Activated T-helper 17 cell treated with anti-CD3 and anti-CD28 coated beads, Interleukin-2, amount 50 U/mL, for 72 hours (primary cell): ENCODE measurements around the gene NECAB3. TPM values are rescaled to one million over a fixed set of nuclear protein-coding genes. Genes with fewer than 3 reads are reported as not detected.

Experiments used
- ATAC-seq: fragments of 150-1000 bp; cut with Tn5 transposase; replicated peaks from 2 replicates; pipeline ENCODE4 v1.10.0; 2021; ENCODE audit warnings: mild to moderate bottlenecking, moderate library complexity
- H3K27ac Mint-ChIP-seq: one replicate; pipeline ENCODE4 v1.8.0; 2022; ENCODE audit warnings: mixed read lengths
- H3K27me3 Mint-ChIP-seq: one replicate; pipeline ENCODE4 v1.8.0; 2022; ENCODE audit warnings: mixed read lengths
- H3K36me3 Mint-ChIP-seq: one replicate; pipeline ENCODE4 v1.8.0; 2022; ENCODE audit warnings: low read depth, mild to moderate bottlenecking, mixed read lengths
- H3K4me1 Mint-ChIP-seq: one replicate; pipeline ENCODE4 v1.8.0; 2022; ENCODE audit warnings: mixed read lengths
- H3K4me3 Mint-ChIP-seq: one replicate; pipeline ENCODE4 v1.8.0; 2022; ENCODE audit warnings: mild to moderate bottlenecking, mixed read lengths
- H3K9me3 Mint-ChIP-seq: one replicate; pipeline ENCODE4 v1.8.0; 2022; ENCODE audit warnings: mixed read lengths
- total RNA-seq, 2 donors: library from RNA; stranded (reverse); gene quantifications; one replicate each; pipeline ENCODE4 v1.2.3, GENCODE V29; 2022

Gene NECAB3
- total RNA-seq, 2 donors from 2014 or later = 20.8 to 26.5 TPM

DNA sequence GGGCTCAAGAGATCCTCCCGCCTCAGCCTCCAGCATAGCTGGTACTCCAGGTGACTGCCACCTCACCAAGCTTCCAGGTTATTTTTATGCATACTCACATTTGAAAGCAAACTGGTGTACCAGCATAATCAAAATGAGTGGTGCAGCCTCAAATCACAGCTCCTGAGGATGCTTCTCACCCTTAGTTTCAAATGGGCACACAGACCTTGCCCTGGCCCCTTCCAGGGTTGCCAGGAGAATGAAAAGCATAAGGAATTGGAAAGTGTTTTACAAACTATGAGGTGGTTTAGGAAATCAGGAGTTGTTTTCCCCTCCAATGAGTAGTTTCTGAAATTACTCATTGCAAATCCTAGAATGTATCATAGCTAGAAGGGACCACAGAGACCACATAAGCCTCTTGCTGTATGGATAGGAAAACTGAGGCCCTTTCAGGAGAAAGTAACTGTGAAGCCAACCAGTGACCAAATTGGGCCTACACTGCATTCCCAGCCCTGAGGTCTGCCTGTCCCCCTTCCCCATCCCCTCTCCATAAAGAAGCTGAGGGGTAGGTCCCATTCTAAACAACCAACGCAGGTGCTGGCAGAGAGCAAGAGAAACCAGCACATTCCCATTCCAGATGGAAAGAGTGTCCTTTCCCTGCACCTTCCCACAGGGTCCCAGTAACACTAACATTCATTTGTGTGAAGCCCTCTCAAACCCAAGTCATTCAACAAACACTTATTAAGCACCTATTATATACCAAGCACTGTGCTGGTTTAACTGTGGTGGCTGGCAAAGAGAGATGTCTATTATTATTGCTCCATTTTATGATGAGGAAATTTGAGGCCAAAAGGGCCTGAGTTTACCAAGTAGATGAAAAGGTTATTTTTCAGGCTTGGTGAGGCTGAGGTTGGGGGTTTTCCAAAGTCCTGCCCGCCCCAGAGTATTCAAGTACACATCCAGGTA, 14.0 kb upstream of the NECAB3 start:
- peak overlapping the region; percentile 71 for H3K4me3 Mint-ChIP-seq
- no peaks in the 10 kb centered on the region for H3K9me3 Mint-ChIP-seq
- peak; percentile 17 for ATAC-seq
- H3K4me1 Mint-ChIP-seq = peaks cover 24% of the 10 kb centered on the region
- peak overlapping the region; percentile 84 for H3K27ac Mint-ChIP-seq
- H3K27me3 Mint-ChIP-seq = no peaks in the 10 kb centered on the region
- H3K36me3 Mint-ChIP-seq = peaks cover 11% of the 10 kb centered on the region

DNA sequence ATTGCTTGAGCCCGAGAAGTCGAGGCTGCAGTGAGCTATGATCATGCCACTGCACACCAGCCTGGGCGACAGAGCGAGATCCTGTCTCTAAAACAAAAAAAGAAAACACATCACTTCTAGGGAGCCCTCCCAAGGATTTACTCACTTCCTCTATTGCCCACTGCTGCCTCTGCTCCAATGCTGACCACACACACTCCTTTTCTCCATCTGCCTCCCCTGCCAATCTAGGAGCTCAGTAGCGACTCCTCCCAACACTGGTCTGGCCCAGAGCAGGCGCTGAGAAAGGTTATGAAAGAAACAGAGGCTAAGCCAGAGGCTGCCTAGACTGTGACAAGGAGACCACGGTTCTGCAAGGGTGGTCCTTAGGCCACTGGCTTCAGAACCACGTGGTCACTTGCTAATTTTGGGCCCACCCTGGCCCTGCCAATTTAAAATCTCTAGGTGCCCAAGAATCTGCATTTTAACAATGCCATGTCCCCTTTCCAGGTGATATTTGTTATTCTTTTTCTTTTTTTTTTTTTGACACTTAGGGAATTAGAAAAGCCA, 13.2 kb upstream of the NECAB3 start:
- H3K27ac Mint-ChIP-seq = peak overlapping the region; percentile 84
- peaks cover 24% of the 10 kb centered on the region for H3K4me1 Mint-ChIP-seq
- H3K9me3 Mint-ChIP-seq = no peaks in the 10 kb centered on the region
- H3K36me3 Mint-ChIP-seq = peaks cover 19% of the 10 kb centered on the region
- no peaks in the 10 kb centered on the region for H3K27me3 Mint-ChIP-seq
- ATAC-seq = no peak
- H3K4me3 Mint-ChIP-seq = peak overlapping the region; percentile 71

DNA sequence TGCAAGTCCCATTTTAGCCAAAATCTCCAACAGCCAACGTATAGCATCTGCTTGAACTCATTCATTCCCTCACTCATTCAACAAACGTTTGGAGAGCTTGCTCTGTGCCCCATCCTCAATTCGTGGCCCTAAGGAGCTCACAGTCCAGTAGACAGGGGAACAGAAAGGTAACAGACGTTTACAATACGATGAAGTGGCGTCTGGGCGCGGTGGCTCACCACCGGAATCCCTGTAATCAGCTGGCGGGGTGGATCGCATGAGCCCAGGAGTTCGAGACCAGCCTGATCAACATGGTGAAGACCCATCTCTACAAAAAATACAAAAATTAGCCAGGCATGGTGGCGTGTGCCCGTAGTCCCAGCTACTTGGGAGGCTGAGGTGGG, 12.7 kb upstream of the NECAB3 start:
- Mint-ChIP-seq H3K4me3 (peak overlapping the region; percentile 71), H3K27ac (peak overlapping the region; percentile 21), H3K36me3 (peaks cover 20% of the 10 kb centered on the region), H3K27me3 (no peaks in the 10 kb centered on the region), H3K4me1 (peaks cover 27% of the 10 kb centered on the region), H3K9me3 (no peaks in the 10 kb centered on the region)
- ATAC-seq = no peak

DNA sequence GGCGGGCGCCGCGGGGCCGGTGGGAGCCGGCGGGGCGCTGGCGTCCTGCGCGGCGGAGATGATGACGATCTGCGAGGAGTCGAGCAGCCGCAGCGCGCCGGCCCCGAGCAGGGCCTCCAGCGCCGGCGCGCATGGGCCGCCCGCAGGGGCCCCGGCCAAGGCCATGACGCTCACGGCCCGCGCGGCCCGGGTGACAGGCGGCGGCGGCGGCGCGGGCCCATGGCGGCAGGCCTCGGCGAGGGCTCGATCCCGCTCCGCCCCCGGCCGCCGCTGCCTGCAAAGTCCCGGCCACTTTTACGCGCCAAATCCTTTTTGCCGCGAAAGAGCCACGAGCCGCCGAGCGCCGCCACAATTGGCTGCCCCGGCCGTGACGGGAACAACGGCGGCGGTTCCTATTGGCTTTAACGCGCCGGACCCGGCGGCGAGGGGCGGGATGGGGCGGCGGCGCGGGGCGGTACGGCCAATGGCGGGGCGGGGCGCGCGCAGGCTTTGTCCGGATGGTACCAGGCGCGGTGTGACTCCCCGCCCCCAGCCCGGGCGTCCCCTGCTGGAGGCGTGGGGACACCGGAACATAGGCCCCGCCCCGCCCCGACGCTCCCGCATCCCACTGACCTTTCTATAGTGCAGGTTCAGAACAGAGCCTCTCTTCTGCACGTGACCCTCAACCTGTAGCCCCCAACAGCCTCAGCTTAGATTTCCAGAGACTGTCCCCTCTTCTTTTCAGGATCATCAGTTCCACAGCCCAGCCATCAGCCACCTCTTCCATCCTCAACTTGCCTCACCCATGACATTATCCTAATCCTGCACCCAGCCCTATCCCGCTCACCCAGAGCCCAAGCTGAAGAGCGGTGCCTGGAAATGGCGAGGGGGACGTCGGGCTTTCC, 12.1 kb upstream of the NECAB3 start, which contains the start of gene E2F1:
Gene E2F1, minus strand, starts transcription at position 286 of the 884 bp plus-strand sequence. Its CDS starts 121 bp downstream, at position 165.
- no peaks in the 10 kb centered on the region for H3K9me3 Mint-ChIP-seq
- peaks cover 20% of the 10 kb centered on the region for H3K36me3 Mint-ChIP-seq
- no peaks in the 10 kb centered on the region for H3K27me3 Mint-ChIP-seq
- H3K27ac Mint-ChIP-seq = peak within 1 kb of the TSS; percentile 84
- peak; percentile 91 for ATAC-seq
- H3K4me3 Mint-ChIP-seq = peak within 1 kb of the TSS; percentile 85
- peaks cover 32% of the 10 kb centered on the region for H3K4me1 Mint-ChIP-seq

DNA sequence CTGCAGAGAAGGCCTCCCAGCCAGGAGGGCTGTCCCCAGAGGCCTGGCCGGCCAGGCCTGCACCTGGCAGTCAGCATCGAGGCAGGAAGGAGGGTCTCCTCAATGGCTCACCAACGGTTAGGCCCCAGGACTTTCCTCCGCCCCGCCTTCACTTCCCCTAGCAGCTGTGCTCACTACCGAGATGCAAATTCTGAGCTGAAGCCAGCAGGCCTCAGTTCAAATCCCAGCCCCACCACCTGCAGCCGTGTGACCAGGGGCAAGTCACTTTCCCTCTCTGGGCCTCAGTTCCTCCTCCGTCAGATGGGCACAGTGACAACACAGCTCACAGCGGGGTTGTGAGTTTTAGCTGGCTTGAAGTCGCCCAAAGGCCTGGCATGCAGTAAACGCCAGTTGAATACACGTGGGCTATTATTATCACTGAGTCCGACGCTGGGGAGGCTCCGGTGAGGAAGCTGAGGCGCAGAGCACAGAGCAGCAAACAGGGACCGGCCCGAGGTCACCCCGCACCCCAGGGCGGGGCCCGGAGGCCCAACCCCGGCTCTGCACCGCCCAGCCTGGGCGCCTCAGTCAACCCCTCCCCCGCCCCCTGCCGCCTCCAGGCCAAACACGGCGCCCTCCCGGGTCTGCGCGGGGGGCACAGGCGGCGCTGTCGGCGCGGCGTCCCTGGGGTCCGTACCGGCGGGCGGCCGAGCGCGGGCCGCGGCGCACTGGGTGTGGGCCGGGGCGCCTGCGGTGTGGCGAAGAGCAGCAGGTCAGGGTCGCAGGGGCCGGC, 11.3 kb upstream of the NECAB3 start:
- Mint-ChIP-seq H3K4me1 (peaks cover 39% of the 10 kb centered on the region), H3K36me3 (peaks cover 24% of the 10 kb centered on the region), H3K4me3 (peak overlapping the region; percentile 85), H3K27me3 (no peaks in the 10 kb centered on the region), H3K27ac (peak overlapping the region; percentile 84), H3K9me3 (no peaks in the 10 kb centered on the region)
- ATAC-seq = peak; percentile 54

DNA sequence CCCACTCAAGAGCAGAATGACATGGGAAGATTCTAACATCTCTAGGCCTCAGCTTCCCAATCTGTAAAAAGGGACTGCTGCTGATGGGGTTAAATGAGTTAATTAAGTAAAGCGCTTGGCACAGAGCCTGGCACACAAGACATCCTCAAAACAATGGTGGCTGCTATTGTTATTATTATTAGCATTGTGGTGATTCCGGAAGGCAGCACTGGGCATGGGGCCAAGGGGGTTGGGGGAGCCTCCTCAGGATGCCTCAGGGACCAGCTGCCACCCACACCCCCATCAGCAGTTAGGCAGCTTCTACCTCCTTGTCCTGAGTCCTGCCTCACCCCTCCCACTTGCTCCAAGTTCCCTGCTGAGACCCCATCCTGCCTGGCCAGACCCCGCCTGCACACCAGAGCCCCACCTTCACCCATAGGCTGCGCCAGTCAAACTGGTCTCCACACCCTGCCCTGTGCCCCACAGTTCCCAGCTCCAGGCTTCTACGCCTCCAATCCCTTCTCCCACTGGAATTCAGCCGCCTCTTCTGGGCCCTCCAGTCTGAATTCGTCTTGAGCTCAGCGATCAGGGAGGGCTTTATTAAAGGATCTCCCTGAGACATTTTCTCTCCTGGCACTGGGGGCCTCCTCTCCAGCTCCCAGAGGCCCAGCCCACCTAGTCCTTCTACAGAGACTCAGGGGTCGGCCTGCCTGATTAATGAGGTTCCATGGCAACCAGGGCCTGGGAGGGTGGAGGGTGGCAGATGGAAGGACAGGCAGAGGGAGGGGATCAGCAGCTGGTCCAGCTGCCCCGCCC, 10.5 kb upstream of the NECAB3 start:
- Mint-ChIP-seq H3K4me1 (peaks cover 36% of the 10 kb centered on the region), H3K36me3 (peaks cover 27% of the 10 kb centered on the region), H3K27me3 (no peaks in the 10 kb centered on the region), H3K27ac (peak overlapping the region; percentile 84), H3K4me3 (peak overlapping the region; percentile 85), H3K9me3 (no peaks in the 10 kb centered on the region)
- ATAC-seq = no peak

DNA sequence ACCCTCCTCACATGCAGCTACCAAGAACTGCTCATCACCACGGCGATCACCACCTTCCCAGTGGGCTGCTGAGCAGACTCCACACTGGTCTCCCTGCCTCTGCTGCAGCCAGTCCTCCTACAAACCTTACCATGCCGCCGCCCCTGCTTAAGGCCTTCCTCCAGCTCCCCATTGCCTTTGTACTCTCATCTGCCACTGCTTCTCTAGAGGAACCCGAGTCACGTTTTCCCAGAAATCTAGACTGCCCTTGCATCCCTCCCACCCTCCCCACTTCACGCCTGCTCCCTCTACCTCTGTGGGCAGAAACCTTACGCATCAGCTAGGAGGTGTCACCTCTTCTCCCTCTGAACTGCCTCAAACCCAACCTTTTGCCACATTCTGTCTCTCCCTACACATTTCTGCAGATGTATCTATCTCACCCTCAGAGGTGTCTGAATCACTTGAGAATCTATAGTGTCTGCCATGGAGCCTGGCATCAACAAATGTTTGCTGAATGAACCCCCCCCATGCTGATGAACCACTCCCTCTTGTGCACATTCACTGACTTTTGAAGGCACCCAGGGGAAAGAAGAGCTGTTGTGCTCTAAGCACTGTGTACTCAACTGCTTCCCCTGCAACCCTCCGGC, 7.6 kb upstream of the NECAB3 start:
- no peak for ATAC-seq
- Mint-ChIP-seq H3K9me3 (no peaks in the 10 kb centered on the region), H3K27me3 (no peaks in the 10 kb centered on the region), H3K36me3 (peaks cover 55% of the 10 kb centered on the region), H3K4me3 (peak overlapping the region; percentile 40), H3K4me1 (peaks cover 28% of the 10 kb centered on the region), H3K27ac (peak overlapping the region; percentile 51)

DNA sequence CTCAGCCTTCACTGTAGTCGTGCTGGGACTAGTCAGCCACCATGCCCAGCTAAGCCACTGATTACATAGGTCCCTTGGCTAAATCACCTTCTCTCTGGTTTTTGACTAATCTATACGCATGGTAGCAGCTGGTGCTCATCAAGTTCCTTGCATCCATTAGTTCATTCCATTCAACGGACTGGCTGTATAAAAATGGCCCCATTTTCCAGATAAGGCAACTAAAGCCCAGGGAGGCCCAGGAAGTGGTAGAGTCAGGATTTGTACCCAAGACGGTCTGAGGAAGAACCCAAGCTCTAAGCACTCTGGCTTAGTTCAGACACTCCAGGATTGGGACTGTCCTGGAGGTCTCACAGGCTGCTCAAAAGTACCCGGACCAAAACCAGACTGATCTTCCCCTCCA, 7.1 kb upstream of the NECAB3 start:
- H3K36me3 Mint-ChIP-seq = peaks cover 60% of the 10 kb centered on the region
- peak overlapping the region; percentile 51 for H3K27ac Mint-ChIP-seq
- peak overlapping the region; percentile 40 for H3K4me3 Mint-ChIP-seq
- no peak for ATAC-seq
- H3K27me3 Mint-ChIP-seq = no peaks in the 10 kb centered on the region
- peaks cover 23% of the 10 kb centered on the region for H3K4me1 Mint-ChIP-seq
- no peaks in the 10 kb centered on the region for H3K9me3 Mint-ChIP-seq

DNA sequence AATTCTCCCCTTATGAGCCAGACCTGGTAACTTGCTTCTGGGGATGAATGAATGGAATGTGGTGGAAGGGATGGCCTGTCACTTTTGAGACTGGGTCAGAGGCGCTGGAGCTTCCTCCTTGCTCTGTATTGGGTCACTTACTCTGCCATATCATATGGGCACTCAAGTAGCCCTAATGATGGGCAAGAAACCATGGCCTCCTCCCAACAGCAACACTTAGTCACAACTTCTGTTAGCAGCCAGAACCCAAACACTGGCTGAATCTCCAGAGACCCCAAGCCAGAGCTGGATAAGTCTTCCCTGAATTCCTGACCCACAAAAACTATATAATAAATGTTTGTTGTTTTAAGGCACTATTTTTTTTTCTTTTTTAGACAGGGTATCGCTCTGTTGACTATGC, 6.5 kb upstream of the NECAB3 start:
- H3K36me3 Mint-ChIP-seq = peaks cover 61% of the 10 kb centered on the region

DNA sequence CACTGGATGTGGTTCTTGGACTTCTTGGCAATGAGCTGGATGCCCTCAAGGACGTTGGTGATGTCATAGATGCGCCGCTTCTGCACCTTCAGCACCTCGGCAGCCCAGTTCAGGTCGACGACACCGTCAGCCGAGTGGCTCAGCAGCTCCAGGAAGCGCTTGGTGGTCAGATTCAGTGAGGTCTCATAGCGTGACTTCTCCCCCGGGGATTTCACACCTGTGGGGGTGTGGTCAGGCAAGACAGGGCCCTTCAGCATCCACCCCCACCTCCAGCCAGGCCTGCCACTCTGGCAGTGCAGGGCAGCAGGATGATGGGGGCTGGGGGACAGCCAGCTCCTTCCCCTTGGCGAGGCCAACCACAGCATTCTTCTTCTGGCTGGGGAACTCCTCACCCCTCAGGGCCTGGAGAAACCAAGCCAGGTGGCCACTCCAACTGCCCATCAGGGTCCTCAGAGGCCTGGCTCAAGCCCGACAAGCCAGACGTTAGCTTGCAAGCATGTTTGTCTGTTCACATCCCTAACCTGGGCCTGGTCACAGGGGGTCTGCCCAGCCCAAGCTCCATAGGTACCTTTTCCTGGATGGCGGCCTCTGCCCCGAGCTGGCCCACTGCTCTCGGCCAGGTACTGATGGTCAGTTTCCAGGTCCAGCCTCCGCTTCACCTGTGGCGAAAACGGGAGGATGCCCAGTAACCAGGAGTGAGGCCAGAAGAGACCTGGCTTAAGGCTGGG, 5.7 kb upstream of the NECAB3 start:
- Mint-ChIP-seq H3K27ac (peak overlapping the region; percentile 74), H3K9me3 (no peaks in the 10 kb centered on the region), H3K4me1 (peaks cover 27% of the 10 kb centered on the region), H3K4me3 (peak overlapping the region; percentile 46), H3K36me3 (peaks cover 54% of the 10 kb centered on the region), H3K27me3 (no peaks in the 10 kb centered on the region)
- peak; percentile 80 for ATAC-seq

More for the DNA sequence above, 6.5 kb upstream of the NECAB3 start:
- H3K27ac Mint-ChIP-seq = peak overlapping the region; percentile 46
- peaks cover 23% of the 10 kb centered on the region for H3K4me1 Mint-ChIP-seq
- no peaks in the 10 kb centered on the region for H3K27me3 Mint-ChIP-seq
- no peak for ATAC-seq
- H3K4me3 Mint-ChIP-seq = peak overlapping the region; percentile 46
- H3K9me3 Mint-ChIP-seq = no peaks in the 10 kb centered on the region

DNA sequence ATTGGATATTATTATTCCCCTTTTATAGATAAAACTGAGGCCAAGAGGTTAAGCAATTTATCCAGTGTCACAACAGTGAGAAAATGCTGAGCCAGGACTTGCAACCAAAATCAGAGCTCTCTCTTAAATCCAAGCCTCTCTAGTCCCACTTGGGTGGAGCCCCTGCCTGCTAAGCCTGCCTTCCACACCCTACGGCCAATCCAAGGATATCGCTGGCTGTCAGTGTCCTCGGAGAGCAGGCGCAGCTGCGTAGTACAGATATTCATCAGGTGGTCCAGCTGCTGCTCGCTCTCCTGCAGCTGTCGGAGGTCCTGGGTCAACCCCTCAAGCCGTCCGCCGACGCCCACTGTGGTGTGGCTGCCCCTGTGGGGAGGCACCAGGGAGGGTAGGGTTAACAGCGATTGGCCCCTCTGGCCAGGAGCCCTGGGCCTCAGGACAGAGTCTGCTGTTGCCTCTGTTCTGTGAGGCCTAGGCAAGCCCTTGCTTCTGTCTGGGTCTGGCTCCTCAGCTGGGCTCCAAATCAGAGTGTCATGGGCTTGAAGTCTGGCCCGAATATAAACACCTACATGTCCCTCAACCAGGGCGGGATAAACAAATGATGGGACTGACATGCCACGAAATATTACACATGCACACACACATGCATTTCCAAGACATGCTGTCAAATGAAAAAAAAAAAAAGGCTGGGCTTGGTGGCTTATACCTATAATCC, 3.9 kb upstream of the NECAB3 start:
- no peaks in the 10 kb centered on the region for H3K27me3 Mint-ChIP-seq
- peak overlapping the region; percentile 74 for H3K27ac Mint-ChIP-seq
- no peak for ATAC-seq
- peaks cover 49% of the 10 kb centered on the region for H3K36me3 Mint-ChIP-seq
- no peaks in the 10 kb centered on the region for H3K9me3 Mint-ChIP-seq
- H3K4me3 Mint-ChIP-seq = peak overlapping the region; percentile 46
- peaks cover 29% of the 10 kb centered on the region for H3K4me1 Mint-ChIP-seq
